Measurements from ENCODE around the gene GPRC5D. TPM values are rescaled to one million over a fixed set of nuclear protein-coding genes. Genes with fewer than 3 reads are reported as not detected.

The GPRC5D gene
- total RNA-seq, 6 experiments from 2014 or later, result not detected

- WGBS (ENCODE audit: insufficient coverage, low coverage, low lambda C conversion rate, missing lambda C conversion rate), result no CpG with 5 or more reads among the region's 2 CpGs
- DNase-seq (no peak), ATAC-seq (no peak)
- Histone ChIP-seq H3K27me3 (no peaks in the 10 kb centered on the region), H3K36me3 (no peaks in the 10 kb centered on the region), H3K27ac (no peak overlapping the region), H3K4me3 (no peak overlapping the region), H3K9me3 (no peaks in the 10 kb centered on the region), H3K4me1 (no peaks in the 10 kb centered on the region)
- TF ChIP-seq CTCF (IDR thresholded peaks at IDR 0.05), result no peak
- TF ChIP-seq POLR2A (IDR thresholded peaks at IDR 0.05), result no peak
- intact Hi-C loops (cut with DNase I), result no loop called here
Measured at GRCh38 chr12:12900786-12901157, 51.2 kb downstream of the GPRC5D start.

- Histone ChIP-seq H3K27me3 (no peaks in the 10 kb centered on the region), H3K36me3 (no peaks in the 10 kb centered on the region), H3K4me1 (no peaks in the 10 kb centered on the region), H3K27ac (no peak overlapping the region), H3K9me3 (no peaks in the 10 kb centered on the region), H3K4me3 (no peak overlapping the region)
- DNase-seq, result no peak
- intact Hi-C loops (cut with DNase I), result no loop called here
- 75% methylated on average over 10 of the region's 10 CpGs for WGBS (ENCODE audit: insufficient coverage, low coverage, low lambda C conversion rate, missing lambda C conversion rate)
- peak in 2 of 4 donors; percentile 38 to 59 for ATAC-seq
- TF ChIP-seq CTCF (IDR thresholded peaks at IDR 0.05) (no peak), POLR2A (IDR thresholded peaks at IDR 0.05) (no peak)
Measured at GRCh38 chr12:12899530-12900380, 52.2 kb downstream of the GPRC5D start.

DNA sequence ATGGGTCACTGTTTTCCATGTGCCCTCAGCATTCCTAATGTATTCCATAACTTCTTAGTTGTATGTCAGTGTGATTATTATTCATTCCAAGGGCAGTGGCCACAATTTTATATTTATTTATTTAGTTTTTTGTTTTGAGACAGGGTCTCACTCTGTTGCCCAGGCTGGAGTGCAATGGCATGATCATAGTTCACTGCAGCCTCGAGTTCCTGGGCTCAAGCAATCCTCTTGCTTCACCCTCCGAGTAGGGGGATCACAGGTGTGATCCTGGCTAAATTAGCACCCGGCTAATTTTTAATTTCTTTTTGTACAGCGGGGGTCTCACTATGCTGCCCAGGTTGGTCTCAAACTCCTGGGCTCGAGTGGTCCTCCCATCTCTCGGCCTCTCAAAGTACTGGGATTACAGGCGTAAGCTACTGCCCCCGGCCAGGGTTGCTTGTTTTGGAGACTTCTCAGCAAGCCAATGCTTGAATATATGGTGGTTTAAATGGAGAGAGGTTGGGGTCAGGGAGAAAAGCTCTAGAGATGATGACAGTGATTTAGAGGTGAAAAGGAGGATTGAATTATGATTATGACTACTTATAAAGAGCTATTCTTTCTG is 53.0 kb downstream of the GPRC5D start:
- H3K9me3 ChIP-seq, result no peaks in the 10 kb centered on the region
- DNase-seq (no peak), ATAC-seq (no peak)
- no peaks in the 10 kb centered on the region for H3K27me3 ChIP-seq
- intact Hi-C loops (cut with DNase I), result no loop called here
- no peak for TF ChIP-seq CTCF (IDR thresholded peaks at IDR 0.05)
- TF ChIP-seq POLR2A (IDR thresholded peaks at IDR 0.05), result no peak
- no peak overlapping the region for H3K27ac ChIP-seq
- H3K36me3 ChIP-seq, result no peaks in the 10 kb centered on the region
- H3K4me1 ChIP-seq, result no peaks in the 10 kb centered on the region
- 58% methylated on average over 6 of the region's 8 CpGs for WGBS (ENCODE audit: insufficient coverage, low coverage, low lambda C conversion rate, missing lambda C conversion rate)
- H3K4me3 ChIP-seq, result no peak overlapping the region

- no peak overlapping the region for H3K4me3 ChIP-seq
- WGBS (ENCODE audit: insufficient coverage, low coverage, low lambda C conversion rate, missing lambda C conversion rate), result 74% methylated on average over 7 of the region's 9 CpGs
- no peaks in the 10 kb centered on the region for H3K4me1 ChIP-seq
- DNase-seq (no peak), ATAC-seq (no peak)
- no peaks in the 10 kb centered on the region for H3K36me3 ChIP-seq
- intact Hi-C loops (cut with DNase I), result no loop called here
- H3K27me3 ChIP-seq, result no peaks in the 10 kb centered on the region
- TF ChIP-seq CTCF (IDR thresholded peaks at IDR 0.05) (no peak), POLR2A (IDR thresholded peaks at IDR 0.05) (no peak)
- H3K9me3 ChIP-seq, result no peaks in the 10 kb centered on the region
- no peak overlapping the region for H3K27ac ChIP-seq
Measured at GRCh38 chr12:12898136-12898717, 53.7 kb downstream of the GPRC5D start.

All from right lobe of liver (tissue), 6 donors.